Astrocyte (in vitro differentiated cells and primary cell): Measurements from ENCODE around the gene RUVBL1. TPM values are rescaled to one million over a fixed set of nuclear protein-coding genes. Genes with fewer than 3 reads are reported as not detected.

Source experiments
- DNase-seq: peaks from one replicate; pipeline ENCODE4 v3.0.0-alpha.2; 2010; ENCODE audit warnings: low read depth
- FAIRE-seq: peaks from 2 replicates; lab custom pipeline; 2011; peaks lifted over from hg19 to GRCh38; lab: Jason Lieb, UNC
- H2AFZ ChIP-seq: 2 replicates; pipeline ENCODE4 v1.6.0; 2012; ENCODE audit warnings: low read depth, low read length, inconsistent platforms
- H3K27ac ChIP-seq: 2 replicates; pipeline ENCODE4 v1.5.1; 2011; ENCODE audit warnings: low read depth, low read length, inconsistent platforms
- H3K27me3 ChIP-seq: 2 replicates; pipeline ENCODE4 v1.6.0; 2011; ENCODE audit warnings: low read length, inconsistent platforms; ENCODE audit not compliant: insufficient read depth
- H3K36me3 ChIP-seq: 2 replicates; pipeline ENCODE4 v1.5.1; 2011; ENCODE audit warnings: low read length, inconsistent platforms; ENCODE audit not compliant: insufficient read depth
- H3K4me1 ChIP-seq: 2 replicates; pipeline ENCODE4 v1.5.1; 2011; ENCODE audit warnings: low read length, inconsistent platforms; ENCODE audit not compliant: insufficient read depth
- H3K4me2 ChIP-seq: 2 replicates; pipeline ENCODE4 v1.6.0; 2012; ENCODE audit warnings: low read length, inconsistent platforms
- H3K4me3 ChIP-seq: 2 replicates; pipeline ENCODE4 v1.5.1; 2011; ENCODE audit warnings: low read depth, mild to moderate bottlenecking, low read length, inconsistent platforms; ENCODE audit not compliant: insufficient read depth
- H3K79me2 ChIP-seq: 2 replicates; pipeline ENCODE4 v1.6.0; 2012; ENCODE audit warnings: mild to moderate bottlenecking, low read length, inconsistent platforms; ENCODE audit not compliant: insufficient read depth
- H3K9ac ChIP-seq: 2 replicates; pipeline ENCODE4 v1.6.0; 2012; ENCODE audit warnings: mild to moderate bottlenecking, low read length, inconsistent platforms
- H3K9me3 ChIP-seq: 2 replicates; pipeline ENCODE4 v1.5.1; 2012; ENCODE audit warnings: low read depth, mild to moderate bottlenecking, low read length, inconsistent platforms; ENCODE audit not compliant: insufficient read depth
- H4K20me1 ChIP-seq: 2 replicates; pipeline ENCODE4 v1.6.0; 2012; ENCODE audit warnings: low read length, inconsistent platforms; ENCODE audit not compliant: insufficient read depth
- H3K27ac Mint-ChIP-seq: one replicate; pipeline ENCODE4 v1.8.0; 2021; ENCODE audit warnings: mild to moderate bottlenecking, mixed read lengths; ENCODE audit not compliant: unreplicated experiment
- H3K27me3 Mint-ChIP-seq: one replicate; pipeline ENCODE4 v1.8.0; 2021; ENCODE audit warnings: low read depth, mixed read lengths; ENCODE audit not compliant: unreplicated experiment
- H3K36me3 Mint-ChIP-seq: one replicate; pipeline ENCODE4 v1.8.0; 2021; ENCODE audit warnings: low read depth, mixed read lengths; ENCODE audit not compliant: unreplicated experiment
- H3K4me1 Mint-ChIP-seq: one replicate; pipeline ENCODE4 v1.8.0; 2021; ENCODE audit warnings: low read depth, mixed read lengths; ENCODE audit not compliant: unreplicated experiment
- H3K4me3 Mint-ChIP-seq: one replicate; pipeline ENCODE4 v1.8.0; 2021; ENCODE audit warnings: mild to moderate bottlenecking, moderate library complexity, mixed read lengths; ENCODE audit not compliant: unreplicated experiment
- H3K9me3 Mint-ChIP-seq: one replicate; pipeline ENCODE4 v1.8.0; 2021; ENCODE audit warnings: mild to moderate bottlenecking, mixed read lengths; ENCODE audit not compliant: unreplicated experiment
- CTCF ChIP-seq: IDR thresholded peaks from 2 replicates; pipeline ENCODE4 v1.5.1; 2011; ENCODE audit warnings: low read depth, mild to moderate bottlenecking, inconsistent platforms, low read length, moderate library complexity; ENCODE audit not compliant: insufficient read depth
- EZH2 ChIP-seq: IDR thresholded peaks from 2 replicates; pipeline ENCODE4 v1.6.1; 2012; ENCODE audit warnings: mild to moderate bottlenecking, low read length, inconsistent platforms; ENCODE audit not compliant: insufficient read depth
- total RNA-seq: library from RNA; stranded (reverse); gene quantifications from 2 replicates; pipeline ENCODE4 v1.2.1, GENCODE V29; 2021

The RUVBL1 gene
- total RNA-seq, 1 donor from 2014 or later, result 43.0 TPM

GRCh38 chr3:128068156-128068620, 55.4 kb downstream of the RUVBL1 start:
- Histone ChIP-seq H3K27ac (no peak overlapping the region), H3K4me1 (peaks cover 1% of the 10 kb centered on the region), H2AFZ (no peak overlapping the region), H3K4me3 (no peak overlapping the region), H3K79me2 (peaks cover 91% of the 10 kb centered on the region), H3K9me3 (no peaks in the 10 kb centered on the region), H3K9ac (no peak overlapping the region), H3K4me2 (no peak overlapping the region), H3K36me3 (peaks cover 83% of the 10 kb centered on the region), H3K27me3 (no peaks in the 10 kb centered on the region), H4K20me1 (peaks cover 95% of the 10 kb centered on the region)
- no peaks in the 10 kb centered on the region for H3K27me3 Mint-ChIP-seq
- peak overlapping the region; percentile 1 for H3K4me3 Mint-ChIP-seq
- H3K9me3 Mint-ChIP-seq, result no peaks in the 10 kb centered on the region
- FAIRE-seq (no peak), DNase-seq (no peak)
- TF ChIP-seq EZH2, result no peak
- peak; percentile 54 for TF ChIP-seq CTCF
- H3K4me1 Mint-ChIP-seq, result no peaks in the 10 kb centered on the region
- peak overlapping the region; percentile 75 for H3K27ac Mint-ChIP-seq
- H3K36me3 Mint-ChIP-seq, result peaks cover 36% of the 10 kb centered on the region

- H3K4me1 Mint-ChIP-seq, result no peaks in the 10 kb centered on the region
- H3K79me2 ChIP-seq, result peaks cover 94% of the 10 kb centered on the region
These were observed 56.1 kb downstream of the RUVBL1 start for GRCh38 chr3:128067489-128067888.

More at GRCh38 chr3:128067489-128067888, 56.1 kb downstream of the RUVBL1 start:
- Histone ChIP-seq H3K4me1 (no peaks in the 10 kb centered on the region), H3K9ac (no peak overlapping the region), H3K36me3 (peaks cover 88% of the 10 kb centered on the region), H3K9me3 (no peaks in the 10 kb centered on the region), H3K4me2 (no peak overlapping the region), H2AFZ (no peak overlapping the region), H3K27ac (no peak overlapping the region), H4K20me1 (peaks cover 95% of the 10 kb centered on the region), H3K4me3 (no peak overlapping the region), H3K27me3 (no peaks in the 10 kb centered on the region)
- DNase-seq, result no peak
- TF ChIP-seq CTCF (no peak), EZH2 (no peak)
- H3K36me3 Mint-ChIP-seq, result peaks cover 36% of the 10 kb centered on the region
- no peak for FAIRE-seq
- H3K4me3 Mint-ChIP-seq, result no peak overlapping the region
- no peak overlapping the region for H3K27ac Mint-ChIP-seq
- no peaks in the 10 kb centered on the region for H3K9me3 Mint-ChIP-seq
- H3K27me3 Mint-ChIP-seq, result no peaks in the 10 kb centered on the region
